Suprapubic skin (tissue), 4 donors: ENCODE measurements around the gene CAMTA2. TPM values are rescaled to one million over a fixed set of nuclear protein-coding genes. Genes with fewer than 3 reads are reported as not detected.

Experiments used
- DNase-seq, 2 donors: peaks; one replicate each; pipeline ENCODE4 v3.0.0-alpha.2; 2019; ENCODE audit warnings: low spot score in 2 of 2
- H3K27ac ChIP-seq: fragments of 200-600 bp; sonication (generic); one replicate; pipeline ENCODE4 v1.5.1; 2019
- H3K27me3 ChIP-seq: fragments of 200-600 bp; sonication (generic); one replicate; pipeline ENCODE4 v1.5.1; 2019
- H3K36me3 ChIP-seq: fragments of 200-600 bp; sonication (generic); one replicate; pipeline ENCODE4 v1.5.1; 2019
- H3K4me1 ChIP-seq: fragments of 200-600 bp; sonication (generic); one replicate; pipeline ENCODE4 v1.5.1; 2019
- H3K4me3 ChIP-seq: fragments of 200-600 bp; sonication (generic); one replicate; pipeline ENCODE4 v1.5.1; 2019; ENCODE audit warnings: mild to moderate bottlenecking
- H3K9me3 ChIP-seq: fragments of 200-600 bp; sonication (generic); one replicate; pipeline ENCODE4 v1.5.1; 2019
- CTCF ChIP-seq, 2 donors: fragments of 200-600 bp in 1 of 2; fragments of 450-650 bp in 1 of 2; sonication (generic) in 1 of 2; IDR thresholded peaks; one replicate each; pipeline ENCODE4 v1.5.1; 2016 to 2019; ENCODE audit warnings: antibody characterized with exemption in 2 of 2, mild to moderate bottlenecking in 1 of 2, moderate library complexity in 1 of 2
- EP300 ChIP-seq: sonication (generic); formaldehyde crosslinking; IDR thresholded peaks from one replicate; pipeline ENCODE4 v1.6.1; 2017; ENCODE audit warnings: antibody characterized with exemption
- POLR2A ChIP-seq, 2 donors: fragments of 450-650 bp; IDR thresholded peaks; one replicate each; pipeline ENCODE4 v1.6.1; 2017; ENCODE audit warnings: antibody characterized with exemption in 2 of 2, mild to moderate bottlenecking in 2 of 2, moderate library complexity in 2 of 2
- POLR2AphosphoS5 ChIP-seq, 3 donors: sonication (generic); formaldehyde crosslinking; IDR thresholded peaks; one replicate each; pipeline ENCODE4 v1.6.1; 2017; ENCODE audit warnings: antibody characterized with exemption in 3 of 3
- WGBS: methylation state at CpG from one replicate; pipeline ENCODE4 v1.1.5; 2018; 5-methylcytosine and 5-hydroxymethylcytosine counted together
- total RNA-seq, 4 donors: library from RNA; depleted of rRNA; stranded (reverse); fragments of >200 nt; gene quantifications; one replicate each; pipeline ENCODE4 v1.1.0, GENCODE V29; 2016

The CAMTA2 gene
- total RNA-seq, 4 donors from 2014 or later: 27.4 to 60.8 (median 34.6) TPM

GRCh38 chr17:4978726-4979125 is 8.7 kb downstream of the CAMTA2 start:
- TF ChIP-seq POLR2A (IDR thresholded peaks at IDR 0.05) (no peak), EP300 (no peak), POLR2AphosphoS5 (IDR thresholded peaks at IDR 0.05) (no peak), CTCF (IDR thresholded peaks at IDR 0.05) (no peak)
- H3K4me3 ChIP-seq: no peak overlapping the region
- no peaks in the 10 kb centered on the region for H3K9me3 ChIP-seq
- peaks cover 10% of the 10 kb centered on the region for H3K4me1 ChIP-seq
- no peak for DNase-seq
- H3K27ac ChIP-seq: no peak overlapping the region
- no peaks in the 10 kb centered on the region for H3K27me3 ChIP-seq
- H3K36me3 ChIP-seq: peaks cover 86% of the 10 kb centered on the region

- Histone ChIP-seq H3K9me3 (no peaks in the 10 kb centered on the region), H3K4me3 (no peak overlapping the region), H3K36me3 (peaks cover 87% of the 10 kb centered on the region), H3K27ac (no peak overlapping the region), H3K27me3 (no peaks in the 10 kb centered on the region), H3K4me1 (peaks cover 9% of the 10 kb centered on the region)
- TF ChIP-seq POLR2AphosphoS5 (IDR thresholded peaks at IDR 0.05) (no peak), CTCF (IDR thresholded peaks at IDR 0.05) (no peak), EP300 (no peak), POLR2A (IDR thresholded peaks at IDR 0.05) (no peak)
- WGBS: 91% methylated on average over 9 of the region's 9 CpGs
- DNase-seq: no peak
These were observed 13.3 kb downstream of the CAMTA2 start for GRCh38 chr17:4974115-4974670.

GRCh38 chr17:4973256-4974114 is 14.0 kb downstream of the CAMTA2 start:
- Histone ChIP-seq H3K27me3 (no peaks in the 10 kb centered on the region), H3K27ac (no peak overlapping the region), H3K9me3 (no peaks in the 10 kb centered on the region), H3K4me1 (peaks cover 16% of the 10 kb centered on the region), H3K36me3 (peaks cover 80% of the 10 kb centered on the region), H3K4me3 (no peak overlapping the region)
- no peak for DNase-seq
- 92% methylated on average over 10 of the region's 10 CpGs for WGBS
- TF ChIP-seq POLR2A (IDR thresholded peaks at IDR 0.05) (no peak), EP300 (no peak), POLR2AphosphoS5 (IDR thresholded peaks at IDR 0.05) (no peak), CTCF (IDR thresholded peaks at IDR 0.05) (no peak)

- 80% methylated on average over 10 of the region's 12 CpGs for WGBS
- Histone ChIP-seq H3K4me1 (peaks cover 22% of the 10 kb centered on the region), H3K9me3 (no peaks in the 10 kb centered on the region), H3K27me3 (no peaks in the 10 kb centered on the region), H3K27ac (no peak overlapping the region), H3K36me3 (peaks cover 73% of the 10 kb centered on the region), H3K4me3 (no peak overlapping the region)
- DNase-seq: no peak
- TF ChIP-seq CTCF (IDR thresholded peaks at IDR 0.05) (no peak), POLR2AphosphoS5 (IDR thresholded peaks at IDR 0.05) (no peak), EP300 (no peak), POLR2A (IDR thresholded peaks at IDR 0.05) (no peak)
These were observed 14.7 kb downstream of the CAMTA2 start for GRCh38 chr17:4972752-4973151.

GRCh38 chr17:4972322-4972721 is 15.2 kb downstream of the CAMTA2 start:
- WGBS: 88% methylated on average over 12 of the region's 12 CpGs
- TF ChIP-seq EP300 (no peak), POLR2AphosphoS5 (IDR thresholded peaks at IDR 0.05) (no peak), POLR2A (IDR thresholded peaks at IDR 0.05) (no peak), CTCF (IDR thresholded peaks at IDR 0.05) (no peak)
- H3K36me3 ChIP-seq: peaks cover 69% of the 10 kb centered on the region
- no peaks in the 10 kb centered on the region for H3K27me3 ChIP-seq
- no peak for DNase-seq
- no peak overlapping the region for H3K4me3 ChIP-seq
- H3K9me3 ChIP-seq: no peaks in the 10 kb centered on the region
- H3K4me1 ChIP-seq: peaks cover 22% of the 10 kb centered on the region
- H3K27ac ChIP-seq: no peak overlapping the region
